Transverse colon (tissue), 4 donors: ENCODE data around the gene GPR17. TPM values are rescaled to one million over a fixed set of nuclear protein-coding genes. Genes with fewer than 3 reads are reported as not detected.
A peak's percentile ranks its signal among the peaks of the same experiment; 100 is the strongest.

Experiments
- DNase-seq: peaks from one replicate; pipeline ENCODE4 v3.0.0-alpha.2; 2019
- H3K27ac ChIP-seq, 4 donors: fragments of 200-600 bp; sonication (generic); 2 replicates each; pipeline ENCODE4 v1.5.1; 2016 to 2018; ENCODE audit warnings: inconsistent platforms in 4 of 4
- H3K27me3 ChIP-seq: fragments of 200-600 bp; sonication (generic); 2 replicates; pipeline ENCODE4 v1.5.1; 2017; ENCODE audit warnings: inconsistent platforms
- H3K36me3 ChIP-seq, 4 donors: fragments of 200-600 bp; sonication (generic); 2 replicates each; pipeline ENCODE4 v1.5.1; 2017 to 2019; ENCODE audit warnings: inconsistent platforms in 4 of 4
- H3K4me1 ChIP-seq, 4 donors: fragments of 200-600 bp; sonication (generic); 2 replicates each; pipeline ENCODE4 v1.5.1; 2017 to 2020; ENCODE audit warnings: inconsistent platforms in 4 of 4
- H3K4me3 ChIP-seq, 4 donors: fragments of 200-600 bp; sonication (generic); 1 replicate in 1 of 4; 2 replicates in 3 of 4; pipeline versions ENCODE4 v1.5.1 to v1.6.1; 2017 to 2019; ENCODE audit warnings: inconsistent platforms in 4 of 4
- H3K9me3 ChIP-seq, 2 donors: fragments of 200-600 bp; sonication (generic); 2 replicates each; pipeline ENCODE4 v1.5.1; 2017 to 2019; ENCODE audit warnings: inconsistent platforms in 2 of 2
- CTCF ChIP-seq, 5 experiments: fragments of 200-600 bp in 3 of 5; fragments of 450-650 bp in 2 of 5; sonication (generic) in 3 of 5; IDR thresholded peaks; 1 replicate in 2 of 5; 2 replicates in 3 of 5; pipeline ENCODE4 v1.5.1; 2016 to 2017; ENCODE audit warnings: antibody characterized with exemption in 5 of 5, inconsistent platforms in 3 of 5, mild to moderate bottlenecking in 2 of 5, moderate library complexity in 1 of 5
- EP300 ChIP-seq: sonication (generic); formaldehyde crosslinking; IDR thresholded peaks from one replicate; pipeline ENCODE4 v1.6.1; 2017; ENCODE audit warnings: antibody characterized with exemption, low read depth
- POLR2A ChIP-seq: fragments of 450-650 bp; IDR thresholded peaks from one replicate; pipeline ENCODE4 v1.6.1; 2016; ENCODE audit warnings: antibody characterized with exemption, mild to moderate bottlenecking, moderate library complexity
- POLR2AphosphoS5 ChIP-seq, 3 donors: sonication (generic); formaldehyde crosslinking; IDR thresholded peaks; one replicate each; pipeline ENCODE4 v1.6.1; 2016; ENCODE audit warnings: antibody characterized with exemption in 3 of 3
- WGBS, 2 donors: methylation state at CpG; one replicate each; pipeline ENCODE4 v1.1.5; 2018; ENCODE audit warnings: low coverage in 1 of 2; 5-methylcytosine and 5-hydroxymethylcytosine counted together
- in situ Hi-C, 4 donors: fragments of 200-750 bp; cut with MboI; loops; one replicate each; pipeline versions ENCODE4 v1.15.0 to v1.15.1; 2017; ENCODE audit warnings: low sequenced_read_pairs in 3 of 4, low pct_ligation_motif_present in 1 of 4, low pct_unique_long_range_greater_than_20kb in 1 of 4
- intact Hi-C: fragments of 100-400 bp; cut with DNase I; formaldehyde crosslinking; loops from one replicate; pipeline ENCODE4 v1.15.1; 2023; ENCODE audit warnings: low total_unique reads
- total RNA-seq, 4 donors: library from RNA; depleted of rRNA; stranded (reverse); fragments of >200 nt; gene quantifications; one replicate each; pipeline ENCODE4 v1.1.0, GENCODE V29; 2016

The GPR17 gene
- total RNA-seq, 4 donors from 2014 or later: 0.14 TPM; not detected in 3

GRCh38 chr2:127612111-127612822 is 33.7 kb upstream of the GPR17 start:
- DNase-seq: peak; percentile 5
- WGBS, 2 donors: 91 to 93% methylated on average over 2 to 13 of the region's 13 CpGs
- Histone ChIP-seq H3K4me3 (no peak overlapping the region), H3K4me1 (no peaks in the 10 kb centered on the region), H3K36me3 (peaks cover 0 to 16% (median 4%) of the 10 kb centered on the region in 4 donors), H3K27ac (no peak overlapping the region), H3K9me3 (peaks cover 0 to 9% of the 10 kb centered on the region in 2 donors), H3K27me3 (no peaks in the 10 kb centered on the region)
- in situ Hi-C loops: no loop called here
- TF ChIP-seq EP300 (no peak), POLR2A (no peak), POLR2AphosphoS5 (IDR thresholded peaks at IDR 0.05) (no peak), CTCF (IDR thresholded peaks at IDR 0.05) (no peak)
- intact Hi-C loops: no loop called here

GRCh38 chr2:127614246-127614645 is 31.7 kb upstream of the GPR17 start:
- WGBS, 2 donors: 80 to 83% methylated on average over 1 to 2 of the region's 2 CpGs
- H3K4me3 ChIP-seq: no peak overlapping the region
- peaks cover 0 to 16% (median 4%) of the 10 kb centered on the region in 4 donors for H3K36me3 ChIP-seq
- no peaks in the 10 kb centered on the region for H3K4me1 ChIP-seq
- DNase-seq: peak; percentile 2
- H3K27ac ChIP-seq: no peak overlapping the region
- intact Hi-C loops: no loop called here
- in situ Hi-C loops: no loop called here
- H3K27me3 ChIP-seq: no peaks in the 10 kb centered on the region
- TF ChIP-seq CTCF (IDR thresholded peaks at IDR 0.05) (no peak), POLR2A (no peak), EP300 (no peak), POLR2AphosphoS5 (IDR thresholded peaks at IDR 0.05) (no peak)
- H3K9me3 ChIP-seq: peaks cover 0 to 9% of the 10 kb centered on the region in 2 donors

GRCh38 chr2:127614731-127615130 is 31.2 kb upstream of the GPR17 start:
- TF ChIP-seq CTCF (IDR thresholded peaks at IDR 0.05) (no peak), EP300 (no peak), POLR2A (no peak), POLR2AphosphoS5 (IDR thresholded peaks at IDR 0.05) (no peak)
- H3K27me3 ChIP-seq: no peaks in the 10 kb centered on the region
- peaks cover 0 to 9% of the 10 kb centered on the region in 2 donors for H3K9me3 ChIP-seq
- 78% methylated on average over 3 of the region's 3 CpGs; no CpG with 5 or more reads in 1 of the 2 donors for WGBS, 2 donors
- no peaks in the 10 kb centered on the region for H3K4me1 ChIP-seq
- in situ Hi-C loops: no loop called here
- DNase-seq: no peak
- H3K27ac ChIP-seq: no peak overlapping the region
- intact Hi-C loops: no loop called here
- no peak overlapping the region for H3K4me3 ChIP-seq
- peaks cover 0 to 16% (median 4%) of the 10 kb centered on the region in 4 donors for H3K36me3 ChIP-seq

GRCh38 chr2:127615511-127616166 is 30.3 kb upstream of the GPR17 start:
- peaks cover 0 to 9% of the 10 kb centered on the region in 2 donors for H3K9me3 ChIP-seq

More at GRCh38 chr2:127615511-127616166, 30.3 kb upstream of the GPR17 start:
- intact Hi-C loops: no loop called here
- Histone ChIP-seq H3K4me1 (no peaks in the 10 kb centered on the region), H3K4me3 (no peak overlapping the region), H3K36me3 (peaks cover 0 to 12% (median 4%) of the 10 kb centered on the region in 4 donors), H3K27ac (no peak overlapping the region), H3K27me3 (no peaks in the 10 kb centered on the region)
- in situ Hi-C loops: no loop called here
- no peak for TF ChIP-seq EP300
- peak; percentile 3 for DNase-seq
- 63 to 76% methylated on average over 8 to 18 of the region's 18 CpGs for WGBS, 2 donors
